ENCODE results near the gene GET3.

Gene GET3

DNA sequence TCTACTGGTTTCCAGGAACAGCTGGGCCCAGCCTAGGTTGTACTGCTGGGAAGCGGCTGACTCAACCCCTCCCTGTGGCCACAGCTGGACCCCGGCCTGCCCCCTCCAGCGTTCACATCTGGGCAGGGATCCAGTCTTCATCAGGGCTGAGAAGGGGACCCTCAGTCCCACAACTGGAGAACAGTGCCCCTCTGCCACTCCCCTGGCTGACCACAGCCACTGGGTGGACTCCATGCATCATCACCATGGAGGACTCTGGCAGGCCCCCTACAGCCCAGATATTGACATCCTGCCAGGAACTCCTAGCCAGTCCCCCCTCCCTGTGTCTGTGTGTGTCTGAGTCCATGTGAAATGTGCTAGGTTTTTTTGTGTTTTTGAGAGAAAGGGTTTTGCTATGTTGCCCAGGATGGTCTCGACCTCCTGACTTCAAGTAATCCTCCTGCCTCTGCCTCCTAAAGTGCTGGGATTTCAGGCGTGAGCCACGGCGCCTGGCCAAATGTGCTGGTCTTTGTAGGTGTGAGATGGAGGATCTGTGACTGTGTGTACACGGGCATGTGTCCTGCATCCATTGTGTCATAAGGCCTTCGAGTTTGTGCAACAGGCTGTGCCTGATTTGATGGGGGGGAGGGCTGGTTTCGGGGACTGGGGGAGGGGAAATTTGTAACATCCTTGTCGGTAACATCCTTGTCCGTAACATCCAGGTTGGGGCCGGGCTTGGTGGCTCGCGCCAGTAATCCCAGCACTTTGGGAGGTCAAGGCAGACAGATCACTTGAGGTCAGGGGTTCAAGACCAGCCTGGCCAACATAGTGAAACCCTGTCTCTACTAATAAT is 42.1 kb downstream of the GET3 start:
- no peak for DNase-seq (ENCODE audit: low read depth in 2 of 2)

DNA sequence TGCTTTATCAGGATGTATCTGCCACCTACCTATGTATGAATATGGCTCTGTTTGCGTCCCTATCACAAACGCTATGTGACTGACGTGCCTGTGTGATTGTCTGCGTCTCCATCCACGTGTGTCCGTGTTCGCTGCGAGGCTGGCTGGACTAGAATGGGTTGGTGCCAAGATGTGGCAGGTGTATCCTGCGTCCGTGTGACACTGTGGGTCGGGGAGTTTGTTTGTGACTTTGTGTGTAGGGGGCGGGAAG is 44.8 kb downstream of the GET3 start:
- DNase-seq (ENCODE audit: low read depth in 2 of 2): no peak

DNA sequence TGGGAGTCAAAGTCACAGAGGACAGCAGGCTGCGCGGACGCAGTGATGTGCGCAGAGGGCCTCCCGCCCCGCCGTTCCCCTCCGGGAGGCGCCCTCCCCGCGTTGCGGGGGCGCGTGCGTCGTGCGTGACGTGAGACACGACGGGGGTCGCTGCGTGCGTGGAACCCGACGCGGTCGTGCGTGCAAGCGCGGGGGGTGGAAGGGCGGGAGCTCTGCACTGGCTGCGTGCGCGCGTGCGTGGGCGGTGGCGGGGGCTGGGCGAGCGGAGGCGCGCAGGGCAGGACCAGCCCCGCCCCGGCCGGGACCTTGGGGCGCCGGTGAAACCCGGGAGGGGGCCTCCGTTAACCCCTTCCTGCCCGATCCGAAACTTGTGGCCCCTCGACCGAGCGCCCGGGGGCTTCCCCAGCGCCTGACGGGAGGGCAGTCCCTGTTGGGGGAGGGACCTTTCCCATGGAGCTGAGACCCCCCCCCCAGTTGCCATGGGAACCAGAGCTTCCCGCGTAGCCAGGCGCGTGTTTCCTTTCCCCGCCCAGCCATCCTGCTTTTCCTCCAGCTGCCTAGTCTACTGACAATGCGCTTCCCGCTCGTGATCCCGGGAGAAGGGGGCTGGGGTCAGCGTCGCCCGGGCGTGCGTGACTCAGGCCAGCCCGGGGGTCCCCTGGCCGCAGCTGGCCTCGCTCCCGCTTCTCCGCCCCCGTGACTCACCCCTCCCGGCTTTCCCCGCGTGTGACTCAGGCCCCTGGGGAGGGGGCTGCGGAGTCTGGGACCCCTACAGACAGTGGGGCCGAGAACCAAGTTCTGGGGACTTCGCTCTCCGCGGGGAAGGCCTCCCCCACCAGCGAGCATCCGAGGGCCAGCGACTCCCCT is 45.4 kb downstream of the GET3 start:
- peak; percentile 87 for DNase-seq (ENCODE audit: low read depth in 2 of 2)

DNA sequence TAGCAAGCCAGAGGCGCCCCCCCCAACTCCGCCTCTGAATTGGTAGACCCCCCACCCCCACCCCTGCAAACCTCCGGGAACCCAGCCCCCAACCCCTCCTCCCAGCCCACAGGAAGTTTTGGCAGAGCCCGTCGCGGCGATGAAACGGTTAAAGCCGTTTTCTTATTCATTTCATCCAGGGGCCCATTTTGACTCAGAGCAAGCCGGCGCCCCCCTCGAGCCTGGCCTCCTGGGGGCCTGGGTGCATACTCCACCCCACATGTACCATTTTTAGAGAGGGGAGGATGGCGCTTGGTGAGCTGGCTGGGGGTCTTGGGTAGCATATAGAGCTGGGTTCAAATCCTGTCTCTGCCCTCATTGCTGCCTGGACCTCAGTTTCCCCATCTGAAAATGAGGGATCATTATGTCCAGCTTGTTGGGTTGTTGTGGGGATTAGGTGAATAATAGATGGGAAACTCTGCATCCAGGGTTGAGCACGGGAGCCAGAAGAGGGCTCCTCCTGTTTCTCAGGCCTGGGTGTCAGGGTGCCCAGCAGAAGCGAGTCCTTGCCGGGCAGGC is 46.1 kb downstream of the GET3 start:
- peak; percentile 74 to 77 for DNase-seq (ENCODE audit: low read depth in 2 of 2)

DNA sequence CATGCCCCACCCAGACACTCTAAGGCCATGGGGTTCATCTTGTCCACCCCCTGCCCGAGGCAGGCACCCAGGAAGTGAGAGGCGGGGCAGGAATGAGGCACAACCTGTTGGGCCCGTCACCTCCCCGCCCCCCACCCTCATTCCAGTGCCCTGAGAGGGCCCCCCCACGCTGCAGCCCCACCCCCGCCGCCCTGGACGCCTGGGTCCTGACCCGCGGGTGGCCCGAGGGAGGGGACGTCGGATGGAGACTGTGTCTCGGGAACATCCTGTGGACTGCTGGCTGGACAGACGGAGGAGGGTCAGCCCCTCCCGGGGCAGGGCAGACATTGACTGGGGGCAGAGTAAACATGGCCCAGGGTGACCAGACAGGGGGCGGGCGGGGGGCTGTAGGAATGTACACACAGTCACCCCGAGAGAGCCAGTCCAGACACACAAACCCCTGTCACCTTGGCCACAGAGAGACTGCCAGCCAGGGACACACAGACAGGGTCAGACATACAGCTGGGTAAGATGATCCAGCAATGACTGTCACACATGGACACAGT is 46.6 kb downstream of the GET3 start:
- no peak for DNase-seq (ENCODE audit: low read depth in 2 of 2)

DNA sequence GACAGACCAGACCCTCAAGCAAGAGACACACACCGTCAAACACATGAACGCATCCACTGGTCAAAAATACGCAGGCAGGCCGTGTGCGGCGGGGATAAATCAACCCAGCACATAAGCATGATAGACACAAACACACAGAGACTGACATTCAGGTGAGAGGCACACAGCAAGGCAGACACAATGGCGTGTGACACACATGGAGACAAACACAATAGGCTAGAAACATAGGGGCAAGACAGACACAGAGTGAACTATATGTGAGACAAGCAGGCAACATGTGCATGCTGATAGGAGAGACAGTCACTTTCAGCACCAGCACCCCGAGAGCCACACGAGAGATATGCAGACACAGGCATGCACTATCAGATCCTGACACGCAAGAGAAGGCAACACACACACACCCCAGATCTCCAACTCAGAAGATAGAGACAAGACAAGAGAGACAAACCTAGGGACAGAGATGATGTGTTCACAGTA is 47.1 kb downstream of the GET3 start:
- no peak for DNase-seq (ENCODE audit: low read depth in 2 of 2)

DNA sequence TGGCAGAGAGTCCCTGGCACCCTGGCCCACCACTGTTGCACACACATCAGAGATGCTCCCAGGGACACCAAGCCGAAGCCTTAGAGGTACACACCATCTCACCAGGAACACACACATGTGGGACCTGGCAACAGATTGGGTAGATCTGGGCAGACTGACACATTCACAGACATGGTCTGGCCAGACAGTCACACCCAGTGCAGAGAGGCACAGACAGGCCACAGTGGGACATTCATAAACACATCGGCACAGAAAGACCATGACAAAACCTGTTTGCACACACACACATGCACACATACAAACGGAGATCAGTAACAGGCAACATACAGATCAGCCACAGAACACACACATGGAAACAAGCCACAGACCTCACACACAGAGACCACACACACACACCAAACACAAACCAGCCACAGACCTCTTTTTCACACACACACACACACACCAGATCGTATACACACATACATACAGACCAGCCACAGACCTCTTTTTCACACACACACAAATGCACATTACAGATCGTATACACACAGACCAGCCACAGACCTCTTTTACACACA is 47.7 kb downstream of the GET3 start:
- DNase-seq (ENCODE audit: low read depth in 2 of 2): no peak

DNA sequence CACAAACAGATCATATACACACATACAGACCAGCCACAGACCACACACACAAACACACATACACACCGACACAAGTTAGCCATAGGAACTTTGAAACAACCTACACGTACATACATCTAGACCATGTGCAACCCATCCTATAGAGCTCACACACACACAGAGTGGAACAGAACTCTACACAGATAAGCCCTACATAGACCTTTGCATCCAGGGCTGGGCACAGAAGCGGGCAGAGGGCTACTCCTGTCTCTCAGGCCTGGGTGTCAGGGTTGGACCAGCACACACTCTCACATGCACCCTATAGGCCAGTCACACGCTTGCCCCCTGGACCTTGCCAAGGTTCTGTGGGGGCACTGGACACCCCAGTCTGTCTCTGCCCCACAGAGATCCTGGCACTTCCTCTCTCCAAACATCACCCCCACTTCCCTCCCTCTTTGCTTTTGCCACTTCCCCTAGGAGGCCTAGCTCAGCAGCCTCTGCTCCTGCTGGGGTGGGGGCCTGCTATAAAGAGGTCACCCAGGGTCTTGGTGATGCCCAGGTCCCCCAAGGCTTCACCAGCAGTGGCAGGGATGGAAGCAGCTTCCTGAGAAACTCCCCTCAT is 48.2 kb downstream of the GET3 start:
- no peak for DNase-seq (ENCODE audit: low read depth in 2 of 2)

DNA sequence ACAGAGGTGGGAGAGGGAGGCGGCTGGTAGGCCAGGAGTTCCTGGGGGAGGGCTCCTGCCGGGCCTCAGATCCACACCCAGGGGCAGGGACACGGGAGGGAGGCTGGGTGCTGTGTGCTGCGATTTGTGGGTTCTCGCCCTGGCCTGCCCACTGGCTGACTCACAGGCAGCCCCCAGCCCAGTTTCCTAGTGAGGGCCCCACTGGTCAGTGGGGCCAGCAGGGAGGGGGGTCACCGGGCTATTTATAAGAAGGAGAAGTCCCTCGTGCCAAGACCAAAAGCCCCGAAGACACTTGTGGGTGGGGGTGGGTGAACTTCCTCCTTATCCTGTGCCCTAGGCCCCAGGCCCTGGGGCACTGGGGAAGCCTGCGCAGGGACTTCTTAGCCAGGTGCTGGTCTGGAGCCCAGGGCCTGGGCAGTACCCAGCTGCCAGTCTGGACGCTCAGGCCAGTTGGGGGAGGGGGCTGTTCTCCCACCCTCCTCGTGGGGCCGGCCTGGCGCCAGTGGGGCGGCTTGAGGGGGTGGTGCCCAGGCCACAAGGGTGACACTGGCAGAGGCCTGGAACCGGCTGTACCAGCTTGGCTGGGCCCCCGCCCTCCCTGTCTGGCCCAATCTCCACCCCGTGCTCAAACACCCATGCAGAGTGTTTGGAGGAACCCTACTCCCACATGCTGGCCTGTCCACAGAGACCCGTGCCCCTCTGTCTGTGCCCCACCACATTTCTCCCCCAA is 49.0 kb downstream of the GET3 start:
- no peak for DNase-seq (ENCODE audit: low read depth in 2 of 2)

DNA sequence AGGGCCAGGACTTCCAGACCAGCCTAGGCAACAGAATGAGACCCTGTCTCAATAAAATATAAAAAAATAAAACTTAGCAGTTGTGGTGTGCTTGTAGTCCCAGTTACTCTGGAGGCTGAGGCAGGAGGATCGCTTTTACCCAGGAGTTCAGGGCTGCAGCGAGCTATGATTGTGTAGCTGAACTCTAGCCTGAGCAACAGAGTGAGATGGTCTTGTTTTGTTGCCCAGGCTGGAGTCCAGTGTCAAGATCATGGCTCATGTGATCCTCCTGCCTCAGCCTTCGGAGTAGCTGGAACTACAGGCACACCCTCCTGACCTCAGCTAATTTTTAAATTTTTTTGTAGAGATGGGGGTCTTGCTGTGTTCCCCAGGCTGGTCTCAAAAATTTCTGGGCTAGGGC is 49.7 kb downstream of the GET3 start:
- DNase-seq (ENCODE audit: low read depth in 2 of 2): no peak

DNA sequence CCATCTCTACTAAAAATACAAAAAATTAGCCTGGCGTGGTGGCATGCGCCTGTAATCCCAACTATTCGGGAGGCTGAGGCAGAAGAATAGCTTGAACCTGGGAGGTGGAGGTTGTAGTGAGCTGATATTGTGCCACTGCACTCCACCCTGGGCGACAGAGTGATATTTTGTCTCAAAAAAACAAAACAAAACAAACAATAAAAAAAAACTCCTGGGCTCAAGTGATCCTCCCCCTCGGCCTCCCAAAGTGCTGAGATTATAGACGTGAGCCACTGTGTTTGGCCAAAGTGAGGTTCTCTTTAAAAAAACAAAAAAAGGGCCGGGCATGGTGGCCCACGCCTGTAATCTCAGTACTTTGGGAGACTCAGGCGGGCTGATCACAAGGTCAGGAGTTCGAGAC is 50.2 kb downstream of the GET3 start:
- no peak for DNase-seq (ENCODE audit: low read depth in 2 of 2)

DNA sequence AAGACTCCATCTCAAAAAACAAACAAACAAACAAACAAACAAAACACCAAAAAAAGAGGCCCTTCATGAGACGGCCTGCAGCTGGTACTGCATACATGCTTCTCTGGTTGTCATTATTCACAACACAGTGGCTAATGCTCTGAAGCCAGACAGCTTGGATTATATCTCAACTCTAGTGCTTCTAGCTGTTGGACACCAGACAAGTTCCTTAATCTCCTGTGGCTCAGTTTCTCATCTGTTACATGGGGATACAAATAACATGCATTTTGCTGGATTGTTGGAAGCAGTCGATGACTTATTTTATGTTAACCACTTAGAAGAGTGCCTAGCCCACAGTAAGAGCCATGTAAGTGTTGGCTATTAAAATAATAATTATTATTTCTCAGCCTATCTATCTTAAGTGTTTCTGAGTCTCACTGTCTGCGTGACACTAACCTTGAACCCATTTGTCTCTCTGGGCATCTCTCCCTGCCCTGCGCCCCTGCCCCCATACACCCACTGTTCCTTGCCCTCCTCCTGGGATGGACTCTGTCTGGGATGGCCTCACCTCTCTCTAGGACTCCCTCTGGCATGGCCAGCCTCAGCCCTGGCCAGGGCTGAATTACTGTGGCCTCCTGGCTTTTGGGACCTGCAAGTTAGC is 50.9 kb downstream of the GET3 start:
- DNase-seq (ENCODE audit: low read depth in 2 of 2): no peak

DNA sequence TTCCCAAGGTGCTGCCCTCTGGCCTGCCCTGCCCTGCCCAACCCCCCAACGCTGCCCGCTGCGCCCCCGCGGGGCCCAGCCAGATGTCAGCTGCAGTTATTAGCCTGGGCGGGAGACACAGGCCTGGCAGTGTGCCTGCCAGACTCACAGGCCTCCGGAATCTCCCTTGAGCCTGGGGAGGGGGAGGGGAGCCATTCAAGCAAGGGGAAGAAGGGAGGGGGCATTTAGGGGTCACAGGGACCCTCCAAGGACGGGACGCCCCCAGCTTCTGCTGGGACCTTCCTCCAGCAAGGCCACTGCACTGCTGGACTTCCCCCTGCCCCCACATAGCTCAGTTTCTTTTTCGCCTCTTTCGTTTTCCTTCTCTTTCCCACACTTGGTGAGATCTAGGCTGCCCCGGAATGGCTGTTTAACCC is 51.4 kb downstream of the GET3 start:
- no peak for DNase-seq (ENCODE audit: low read depth in 2 of 2)

DNA sequence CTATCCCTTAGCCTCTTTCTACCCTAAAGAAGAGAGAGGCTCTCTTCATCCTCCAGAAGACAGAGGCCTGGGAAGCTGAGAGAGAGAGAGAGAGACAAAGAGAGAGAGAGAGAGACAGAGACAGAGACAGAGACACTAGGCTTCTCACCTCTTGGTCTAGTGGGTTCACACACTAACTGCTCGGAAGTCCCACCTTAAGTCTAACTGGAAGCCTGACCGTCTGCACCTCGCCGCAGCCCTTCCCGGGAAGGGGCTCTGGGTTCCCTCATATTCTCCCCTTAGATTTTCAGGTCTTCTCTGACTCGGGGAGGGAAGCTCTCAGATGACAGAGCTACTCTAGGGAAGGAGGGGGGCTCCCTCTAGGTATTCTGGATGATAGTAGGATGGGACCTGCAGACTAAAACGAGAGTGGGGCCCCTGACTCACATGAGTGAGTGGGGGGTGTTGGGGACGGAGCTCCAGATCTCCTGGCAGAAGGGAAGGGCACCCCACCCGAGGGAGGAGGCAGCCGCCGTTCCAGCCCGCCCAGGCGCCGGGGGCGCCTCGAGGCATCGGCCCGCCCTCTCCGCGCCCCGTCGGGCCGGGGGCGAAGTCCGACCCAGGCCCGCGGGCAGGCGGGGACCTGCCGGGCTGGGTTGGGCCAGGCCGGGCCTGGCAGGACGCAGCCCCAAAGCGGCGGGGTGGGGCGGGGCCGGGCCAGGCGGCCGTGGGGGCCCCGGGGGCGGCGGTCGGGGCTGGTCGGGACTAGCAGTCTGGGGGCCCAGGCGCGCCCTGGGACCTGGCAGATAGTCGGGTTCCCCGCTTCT is 52.0 kb downstream of the GET3 start:
- DNase-seq (ENCODE audit: low read depth in 2 of 2): no peak

DNA sequence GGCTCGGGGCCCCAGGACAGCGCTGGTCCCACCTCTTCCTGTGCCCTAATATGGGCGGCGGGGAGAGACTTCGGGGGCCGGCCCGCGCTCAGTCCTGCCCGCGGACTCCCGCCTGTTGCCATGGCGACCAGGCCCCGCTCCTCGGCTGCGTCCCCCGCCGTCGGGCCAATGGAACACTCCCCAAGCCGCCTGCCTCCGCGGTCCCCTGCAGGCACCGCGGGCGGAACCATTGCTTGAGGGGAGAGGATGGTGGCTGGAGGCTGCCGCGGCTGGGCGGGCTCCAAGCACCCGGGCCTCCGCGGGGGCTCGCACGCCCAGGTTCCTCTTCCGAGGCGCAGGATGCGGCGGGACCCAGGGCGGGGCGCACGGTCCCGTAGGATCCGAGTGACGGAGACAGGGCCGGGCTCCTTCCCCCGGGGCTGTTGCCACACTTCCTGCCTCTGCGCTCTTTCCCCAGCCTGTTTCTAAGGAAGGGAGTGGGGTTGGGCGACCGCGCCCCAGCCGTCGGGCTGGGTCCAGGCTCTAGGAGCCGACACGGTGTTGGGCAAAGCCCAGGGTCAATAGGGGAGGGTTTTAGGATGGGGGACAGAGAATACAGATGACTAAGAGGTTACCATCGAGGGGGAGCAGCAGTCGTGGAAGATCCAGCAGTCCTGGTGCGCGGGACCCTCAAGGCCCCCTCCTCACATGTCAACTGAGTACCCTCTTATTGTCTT is 52.8 kb downstream of the GET3 start:
- DNase-seq (ENCODE audit: low read depth in 2 of 2): peak; percentile 97 to 99

DNA sequence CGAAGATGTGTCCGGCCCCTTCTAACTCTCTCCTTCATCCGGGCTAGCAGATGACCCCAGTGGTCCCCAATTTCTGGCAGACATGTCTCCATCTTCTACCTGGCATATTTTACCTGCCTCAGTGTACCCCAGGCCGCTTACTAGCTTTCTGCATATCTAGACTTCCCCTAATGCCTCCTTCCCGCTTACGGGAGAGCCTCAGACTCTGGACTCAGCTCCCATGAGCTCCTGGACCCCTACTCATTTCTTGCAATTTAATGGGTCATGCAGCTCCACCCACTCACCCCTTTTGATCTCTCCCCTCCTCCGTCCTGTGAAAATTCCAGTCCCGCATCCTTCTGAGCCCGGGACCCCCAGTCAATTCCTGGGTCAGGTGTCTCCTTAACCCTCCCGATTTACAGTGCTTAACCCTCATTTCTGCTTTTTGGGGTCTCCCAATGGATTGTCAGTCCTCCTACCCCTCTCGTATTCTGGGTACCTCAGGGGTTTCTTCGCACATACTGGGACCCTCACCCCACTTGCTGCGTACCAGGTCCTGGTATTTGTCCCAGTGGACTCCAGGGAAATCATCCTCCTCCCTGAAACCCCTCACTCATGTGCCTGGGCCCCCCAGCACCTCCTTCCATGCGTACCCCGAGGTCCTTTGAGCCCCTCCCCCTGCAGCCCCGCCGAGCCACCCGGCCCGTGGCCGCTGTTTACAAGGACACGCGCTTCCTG is 53.5 kb downstream of the GET3 start:
- DNase-seq (ENCODE audit: low read depth in 2 of 2): no peak

DNA sequence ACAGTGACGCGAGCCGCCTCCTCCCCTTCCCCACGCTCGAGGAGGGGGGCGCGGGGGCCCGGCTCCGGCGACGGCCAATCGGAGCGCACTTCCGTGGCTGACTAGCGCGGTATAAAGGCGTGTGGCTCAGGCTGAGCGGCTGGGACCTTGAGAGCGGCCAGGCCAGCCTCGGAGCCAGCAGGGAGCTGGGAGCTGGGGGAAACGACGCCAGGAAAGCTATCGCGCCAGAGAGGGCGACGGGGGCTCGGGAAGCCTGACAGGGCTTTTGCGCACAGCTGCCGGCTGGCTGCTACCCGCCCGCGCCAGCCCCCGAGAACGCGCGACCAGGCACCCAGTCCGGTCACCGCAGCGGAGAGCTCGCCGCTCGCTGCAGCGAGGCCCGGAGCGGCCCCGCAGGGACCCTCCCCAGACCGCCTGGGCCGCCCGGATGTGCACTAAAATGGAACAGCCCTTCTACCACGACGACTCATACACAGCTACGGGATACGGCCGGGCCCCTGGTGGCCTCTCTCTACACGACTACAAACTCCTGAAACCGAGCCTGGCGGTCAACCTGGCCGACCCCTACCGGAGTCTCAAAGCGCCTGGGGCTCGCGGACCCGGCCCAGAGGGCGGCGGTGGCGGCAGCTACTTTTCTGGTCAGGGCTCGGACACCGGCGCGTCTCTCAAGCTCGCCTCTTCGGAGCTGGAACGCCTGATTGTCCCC is 54.2 kb downstream of the GET3 start, which contains the start of gene JUNB:
Gene JUNB (plus strand): TSS at position 142 of the 706 bp plus-strand sequence. CDS start 286 bp downstream, at position 428.
- DNase-seq (ENCODE audit: low read depth in 2 of 2): peak; percentile 94 to 96
